ENCODE results near the gene PRRT3.

PRRT3 gene

GRCh38 chr3:9951962-9952805 is at the start of gene PRRT3:
TSS of gene PRRT3 (minus strand) at chr3:9952408. CDS start at chr3:9950115, 2,293 bp downstream.
- no peak for DNase-seq

- DNase-seq, result no peak
Measured at GRCh38 chr3:10000686-10001085, 48.5 kb upstream of the PRRT3 start.

GRCh38 chr3:9994086-9994844 is 42.1 kb upstream of the PRRT3 start:
- DNase-seq, result no peak

- DNase-seq, result peak; percentile 24
Measured at GRCh38 chr3:9986230-9986725, 34.1 kb upstream of the PRRT3 start.

- no peak for DNase-seq
Measured at GRCh38 chr3:9980251-9980650, 28.0 kb upstream of the PRRT3 start.

- no peak for DNase-seq
Measured at GRCh38 chr3:9978710-9979305, 26.6 kb upstream of the PRRT3 start.

- no peak for DNase-seq
Measured at GRCh38 chr3:9976721-9977709, 24.8 kb upstream of the PRRT3 start.

- no peak for DNase-seq
Measured at GRCh38 chr3:9970020-9970652, 17.9 kb upstream of the PRRT3 start.

- DNase-seq, result no peak
Measured at GRCh38 chr3:9969632-9970019, 17.4 kb upstream of the PRRT3 start.

- DNase-seq, result no peak
Measured at GRCh38 chr3:9966841-9967240, 14.6 kb upstream of the PRRT3 start.

GRCh38 chr3:9965200-9965875 is 13.1 kb upstream of the PRRT3 start:
- DNase-seq, result no peak

- no peak for DNase-seq
Measured at GRCh38 chr3:9957214-9957613, 5.0 kb upstream of the PRRT3 start.

- no peak for DNase-seq
Measured at GRCh38 chr3:9955611-9956352, 3.6 kb upstream of the PRRT3 start.

- no peak for DNase-seq
Measured at GRCh38 chr3:9955067-9955502, 2.9 kb upstream of the PRRT3 start.

GRCh38 chr3:9951598-9951961 is 628 bp downstream of the PRRT3 start:
- no peak for DNase-seq

GRCh38 chr3:9951126-9951525 is 1.1 kb downstream of the PRRT3 start:
- no peak for DNase-seq

GRCh38 chr3:9949626-9950025 is 2.6 kb downstream of the PRRT3 start:
- DNase-seq, result no peak

GRCh38 chr3:9949115-9949514 is 3.1 kb downstream of the PRRT3 start:
- DNase-seq, result no peak

GRCh38 chr3:9948586-9948985 is 3.6 kb downstream of the PRRT3 start:
- DNase-seq, result no peak

Data from NCI-H1694 treated with DMSO at 0.1 percent for 48 hours (cell line).